ENCODE measurements around the gene IQCB1. TPM values are rescaled to one million over a fixed set of nuclear protein-coding genes. Genes with fewer than 3 reads are reported as not detected.
A peak's percentile ranks its signal among the peaks of the same experiment; 100 is the strongest.

Gene IQCB1
- total and polyA plus RNA-seq, 9 of the 15 experiments (the other 6 are each of a cell fraction or from before 2014, with no cell fraction given): 21.1 to 38.1 (median 27.5) TPM

GRCh38 chr3:121834671-121835464 lies at the start of gene IQCB1, which contains the start of gene EAF2 (continued):
- no peak for TF ChIP-seq ZNF318 (IDR thresholded peaks at IDR 0.05; ENCODE audit: borderline replicate concordance in 1 of 2, low read depth in 1 of 2)
- TF ChIP-seq ZNF707 (CRISPR knock-in tag; conservative IDR thresholded peaks at IDR 0.05): no peak
- peak; percentile 8 for TF ChIP-seq NFYB (IDR thresholded peaks at IDR 0.05; ENCODE audit: extremely low read depth, insufficient read length)
- TF ChIP-seq ZNF253 (CRISPR knock-in tag; conservative IDR thresholded peaks at IDR 0.05): no peak
- TF ChIP-seq BMI1 (IDR thresholded peaks at IDR 0.05; ENCODE audit: low read length): no peak
- TF ChIP-seq GABPB2 (CRISPR knock-in tag; conservative IDR thresholded peaks at IDR 0.05): no peak
- TF ChIP-seq HLTF (IDR thresholded peaks at IDR 0.05): no peak
- TF ChIP-seq SIN3A (IDR thresholded peaks at IDR 0.05; ENCODE audit: borderline replicate concordance in 2 of 2, control insufficient read depth in 1 of 2, low read depth in 2 of 2, low read length in 2 of 2): peak in 1 of 2 experiments; percentile 48; a peak in 1 of 4 replicates
- TF ChIP-seq MAX (CRISPR knock-in tag; IDR thresholded peaks at IDR 0.05): peak; percentile 54
- TF ChIP-seq ZNF197 (CRISPR knock-in tag; IDR thresholded peaks at IDR 0.05; ENCODE audit: low read depth): no peak
- TF ChIP-seq CREM (IDR thresholded peaks at IDR 0.05; ENCODE audit: low read depth): peak; percentile 50
- no peak for TF ChIP-seq CEBPG (CRISPR knock-in tag; IDR thresholded peaks at IDR 0.05)
- no peak for TF ChIP-seq CEBPG (tag; conservative IDR thresholded peaks at IDR 0.05 in 1 of 2, IDR thresholded peaks at IDR 0.05 in 1 of 2)
- TF ChIP-seq MAFG (tag; conservative IDR thresholded peaks at IDR 0.05): 0 out of 2 replicates have a peak, but pooled peaks have one; percentile 9
- no peak for TF ChIP-seq CEBPZ (IDR thresholded peaks at IDR 0.05; ENCODE audit: borderline replicate concordance, low read depth, low read length)

Measured in K562 (cell line).